Measurements from ENCODE around the gene CIART. TPM values are rescaled to one million over a fixed set of nuclear protein-coding genes. Genes with fewer than 3 reads are reported as not detected.

The CIART gene
- total and polyA plus RNA-seq, 2 of the 8 experiments (the other 6 are each of a cell fraction or from before 2014, with no cell fraction given): 9.6 to 33.3 TPM

DNA sequence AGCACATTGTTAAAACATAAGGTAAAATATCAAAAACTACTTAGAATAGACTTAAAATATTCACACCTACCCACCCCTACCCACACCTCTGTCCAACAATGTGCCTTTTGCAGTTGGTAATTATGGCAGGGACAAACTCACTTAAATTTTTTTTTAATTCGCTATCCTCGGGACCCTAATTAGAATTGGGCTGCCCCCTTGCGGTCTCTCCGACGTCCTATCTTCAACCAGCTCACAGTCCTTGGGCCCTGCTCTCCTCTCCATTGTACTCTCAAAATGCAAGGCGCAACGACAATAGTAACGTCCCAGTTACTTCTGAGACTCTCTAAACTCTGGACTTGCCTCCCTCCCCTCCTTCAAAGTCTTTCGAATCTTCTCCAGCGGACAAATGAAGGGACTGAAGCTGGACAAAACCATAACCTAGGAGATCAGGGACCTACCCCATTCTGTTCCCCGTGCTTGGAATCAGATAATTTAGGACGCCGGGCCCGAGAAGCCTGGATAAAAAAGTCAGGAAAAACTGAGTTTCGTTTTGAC is 1.1 kb upstream of the CIART start (continued):
- TF ChIP-seq CHD7 (IDR thresholded peaks at IDR 0.05; ENCODE audit: insufficient replicate concordance, low read length): peak; percentile 74
- peak; percentile 57 to 74 (median 68) for TF ChIP-seq CTCF (IDR thresholded peaks at IDR 0.05; ENCODE audit: control extremely low read depth in 1 of 3, insufficient read depth in 1 of 3, low read depth in 1 of 3, low read length in 3 of 3)
- no peak for TF ChIP-seq CREB1 (IDR thresholded peaks at IDR 0.05)
- no peak for TF ChIP-seq SRF (IDR thresholded peaks at IDR 0.05; ENCODE audit: low read depth, low read length)
- peak; percentile 53 for TF ChIP-seq TAF1 (IDR thresholded peaks at IDR 0.05; ENCODE audit: low read depth, low read length)
- TF ChIP-seq KDM1A (IDR thresholded peaks at IDR 0.05; ENCODE audit: borderline replicate concordance, low read length): no peak
- no peak for TF ChIP-seq ATF3 (IDR thresholded peaks at IDR 0.05; ENCODE audit: insufficient read depth, low read depth, low read length)
- TF ChIP-seq HDAC6 (IDR thresholded peaks at IDR 0.05; ENCODE audit: low read depth, low read length): no peak
